ENCODE results near the gene ATP9B.
A peak's percentile ranks its signal among the peaks of the same experiment; 100 is the strongest.

ATP9B gene

GRCh38 chr18:79418642-79419041 lies 349.4 kb downstream of the ATP9B start:
- intact Hi-C loops (cut with DNase I): no loop called here

GRCh38 chr18:79420033-79420745 lies 351.0 kb downstream of the ATP9B start:
- intact Hi-C loops (cut with DNase I): no loop called here
- no peak for DNase-seq

More at GRCh38 chr18:79418642-79419041, 349.4 kb downstream of the ATP9B start:
- DNase-seq: no peak

GRCh38 chr18:79421275-79421857 lies 352.2 kb downstream of the ATP9B start:
- intact Hi-C loops (cut with DNase I): no loop called here
- no peak for DNase-seq

- DNase-seq: no peak
- intact Hi-C loops (cut with DNase I): no loop called here
Measured at GRCh38 chr18:79422022-79422782, 353.0 kb downstream of the ATP9B start.

DNA sequence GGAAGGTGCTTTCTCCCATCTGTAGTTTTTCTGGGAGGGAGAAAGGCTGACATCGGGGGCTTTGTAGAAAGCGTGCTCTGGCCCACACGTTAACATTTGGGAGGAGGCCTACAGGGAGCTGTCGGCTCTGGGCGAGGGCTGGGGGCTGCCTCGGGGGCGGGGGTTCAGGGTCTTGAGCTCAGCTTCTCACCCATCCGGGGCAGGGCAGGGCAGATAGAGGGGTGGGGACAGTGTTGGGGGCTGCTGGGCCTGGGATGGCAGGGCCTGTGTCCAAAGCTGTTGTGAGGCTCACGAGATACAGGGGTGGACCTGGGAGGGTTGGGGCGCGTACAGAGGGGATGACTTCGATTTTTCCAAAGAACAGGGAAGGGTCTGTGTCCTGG lies 353.6 kb downstream of the ATP9B start:
- intact Hi-C loops (cut with DNase I): no loop called here
- DNase-seq: no peak

DNA sequence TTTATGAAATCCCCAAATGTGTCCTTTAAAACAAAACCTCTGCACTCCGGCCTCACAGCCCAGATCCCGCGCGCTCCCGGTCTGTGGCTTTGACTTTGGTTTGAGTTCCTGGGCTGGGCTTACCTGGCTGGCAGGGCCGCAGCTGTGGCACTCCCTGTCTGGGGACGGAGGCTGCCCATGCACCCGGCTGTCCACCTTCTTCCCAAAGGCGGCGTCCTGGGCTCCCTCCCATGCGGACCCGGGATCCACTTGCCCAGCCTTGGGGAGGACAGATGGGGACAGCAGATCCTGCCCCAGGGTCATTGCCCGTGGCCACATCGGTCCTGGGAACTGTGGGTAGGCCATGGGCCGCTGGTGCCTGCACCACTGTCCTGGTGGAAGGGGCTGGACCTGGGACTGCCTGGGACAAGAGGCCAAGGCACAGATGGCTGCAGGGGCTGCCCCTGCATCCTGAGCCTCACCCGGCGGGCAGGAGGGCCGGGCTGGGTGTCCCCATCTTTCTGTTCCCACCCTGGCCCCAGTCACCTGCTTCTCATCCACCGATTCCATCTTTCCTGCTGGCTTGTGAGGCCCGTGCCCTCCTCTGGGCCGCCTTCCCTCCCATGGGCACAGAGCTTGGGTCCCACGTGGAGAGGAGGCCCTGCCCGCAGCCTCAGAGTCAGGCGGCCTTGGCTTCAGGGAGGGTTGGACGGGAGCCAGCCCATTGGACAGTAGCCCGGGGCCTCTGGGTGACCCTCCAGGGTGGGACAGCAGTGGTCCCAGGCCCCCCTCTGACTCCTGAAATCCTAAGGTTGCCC lies 354.2 kb downstream of the ATP9B start:
- no peak for DNase-seq
- intact Hi-C loops (cut with DNase I): no loop called here

DNA sequence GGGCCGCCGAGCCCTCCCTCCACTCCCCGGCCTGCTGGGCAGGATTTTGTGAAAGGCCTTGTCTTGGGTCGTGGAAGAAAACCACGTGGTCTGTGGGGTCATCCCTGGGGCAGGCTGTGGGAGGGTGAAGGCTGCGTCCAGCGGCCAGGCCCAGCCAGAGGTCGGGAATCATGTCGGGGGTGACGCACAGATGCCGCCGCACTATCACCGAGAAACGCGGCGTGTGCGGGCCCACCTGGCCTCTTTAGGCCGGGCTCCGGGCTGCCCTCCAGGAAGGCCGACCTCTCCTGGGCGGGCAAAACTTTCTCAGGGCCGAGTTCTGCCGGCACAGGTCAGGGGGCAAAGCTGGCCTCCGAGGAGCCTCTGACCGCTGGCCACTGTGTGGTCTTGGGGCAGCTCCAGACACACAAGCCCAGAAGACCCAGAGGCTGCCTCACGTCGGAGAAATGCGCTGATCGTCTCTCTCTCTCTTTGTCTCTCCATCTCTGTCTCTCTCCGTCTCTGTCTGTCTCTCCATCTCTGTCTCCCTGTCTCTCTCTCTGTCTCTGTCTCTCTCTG lies 354.9 kb downstream of the ATP9B start:
- intact Hi-C loops (cut with DNase I): no loop called here
- DNase-seq: no peak

GRCh38 chr18:79424880-79425568 lies 355.8 kb downstream of the ATP9B start:
- intact Hi-C loops (cut with DNase I): no loop called here
- DNase-seq: peak in 1 of 10 donors; percentile 35

- intact Hi-C loops (cut with DNase I): no loop called here
- DNase-seq: peak in 1 of 10 donors; percentile 66
Measured at GRCh38 chr18:79425569-79425886, 356.3 kb downstream of the ATP9B start.

DNA sequence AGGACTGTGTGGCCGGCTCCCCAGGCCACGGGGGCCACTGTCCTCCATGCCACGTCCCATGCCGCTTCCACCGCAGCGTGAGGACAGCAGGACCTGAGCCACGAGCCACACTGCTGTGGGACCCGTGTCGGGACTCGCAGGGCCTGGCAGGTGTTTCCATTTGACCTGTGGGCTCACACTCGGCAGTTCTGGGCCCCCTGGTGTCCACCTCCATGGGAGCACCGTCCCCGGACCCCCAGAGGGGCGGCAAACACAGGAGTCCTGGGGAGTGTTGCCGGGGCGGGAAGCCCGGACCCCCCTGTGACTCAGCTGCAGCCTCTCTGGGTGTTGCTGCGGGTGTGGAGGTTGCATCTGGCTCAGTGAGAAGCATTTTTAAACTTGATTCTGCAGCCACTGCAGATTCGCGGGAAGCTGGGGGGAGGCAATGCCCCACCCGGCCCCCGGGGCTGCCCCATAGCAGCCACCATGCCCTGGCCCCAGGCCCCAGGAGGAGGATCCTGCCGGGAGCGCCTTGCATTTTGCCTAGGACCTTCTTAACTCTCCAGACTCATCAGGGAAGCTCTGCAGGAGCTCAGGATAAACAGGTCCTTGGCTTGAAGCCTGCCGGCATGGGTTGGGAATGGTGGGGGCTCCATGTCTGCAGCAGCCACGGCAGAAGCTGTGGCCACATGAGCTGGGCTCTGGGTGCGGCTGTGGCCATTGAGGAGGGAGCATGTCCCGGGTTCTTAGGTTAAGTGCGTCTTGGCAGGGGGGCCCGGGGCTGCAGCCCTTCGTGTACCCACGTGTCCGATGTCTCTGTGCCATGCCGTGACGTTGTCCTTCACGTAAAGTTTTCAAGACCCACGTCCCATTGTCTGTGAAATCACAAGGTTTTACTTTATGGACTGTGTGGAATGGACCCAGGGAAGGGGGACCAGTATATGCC lies 357.4 kb downstream of the ATP9B start:
- intact Hi-C loops (cut with DNase I): no loop called here
- peak in 1 of 10 donors; percentile 78 for DNase-seq

- intact Hi-C loops (cut with DNase I): no loop called here
Measured at GRCh38 chr18:79427368-79428225, 358.4 kb downstream of the ATP9B start.

More at GRCh38 chr18:79427368-79428225, 358.4 kb downstream of the ATP9B start:
- peak in 1 of 10 donors; percentile 65 for DNase-seq

Measured in posterior cingulate gyrus (tissue), 11 donors.